Measurements from ENCODE around the gene NCAN.

Gene NCAN

DNA sequence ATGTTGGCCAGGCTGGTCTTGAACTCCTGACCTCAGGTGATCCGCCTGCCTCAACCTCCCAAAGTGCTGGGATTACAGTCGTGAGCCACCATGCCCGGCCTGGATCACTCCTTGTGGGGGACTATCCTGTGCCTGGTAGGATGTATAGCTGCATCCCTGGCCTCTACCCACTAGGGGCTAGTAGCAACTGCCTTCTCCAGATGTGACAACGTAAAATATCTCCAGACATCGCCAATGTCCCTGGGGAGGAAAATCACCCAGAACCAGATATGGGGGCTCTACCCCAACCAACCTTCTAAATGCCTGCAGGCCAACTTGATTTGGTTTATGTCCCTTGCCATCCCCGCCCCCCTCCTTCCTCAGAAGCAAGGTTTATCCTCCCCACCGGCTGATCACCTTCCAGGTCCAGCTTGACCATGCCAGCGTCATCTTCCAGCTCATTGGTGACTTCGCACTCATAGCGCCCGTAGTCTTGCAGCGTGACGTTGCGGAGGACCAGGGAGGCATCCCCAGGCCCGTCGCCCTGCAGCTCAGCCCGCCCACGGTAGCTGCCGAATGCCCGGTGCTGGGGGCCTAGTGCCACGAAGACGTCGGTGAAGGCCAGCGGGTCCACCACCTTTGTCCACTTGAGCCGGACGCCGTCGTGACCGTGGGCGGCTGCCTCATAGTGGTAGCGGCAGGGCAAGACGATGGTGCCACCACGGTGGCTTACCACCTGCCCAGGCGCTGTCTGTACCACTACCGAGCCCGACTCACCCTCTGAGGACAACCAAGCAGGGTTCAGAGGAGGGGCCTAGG lies 48.9 kb downstream of the NCAN start:
- TF ChIP-seq SPI1 (IDR thresholded peaks at IDR 0.05; ENCODE audit: borderline replicate concordance, low read depth) (no peak), GABPA (IDR thresholded peaks at IDR 0.05; ENCODE audit: low read depth) (no peak), POLR2AphosphoS5 (IDR thresholded peaks at IDR 0.05; ENCODE audit: low read depth) (no peak)
- TF ChIP-seq, protein P1, sequence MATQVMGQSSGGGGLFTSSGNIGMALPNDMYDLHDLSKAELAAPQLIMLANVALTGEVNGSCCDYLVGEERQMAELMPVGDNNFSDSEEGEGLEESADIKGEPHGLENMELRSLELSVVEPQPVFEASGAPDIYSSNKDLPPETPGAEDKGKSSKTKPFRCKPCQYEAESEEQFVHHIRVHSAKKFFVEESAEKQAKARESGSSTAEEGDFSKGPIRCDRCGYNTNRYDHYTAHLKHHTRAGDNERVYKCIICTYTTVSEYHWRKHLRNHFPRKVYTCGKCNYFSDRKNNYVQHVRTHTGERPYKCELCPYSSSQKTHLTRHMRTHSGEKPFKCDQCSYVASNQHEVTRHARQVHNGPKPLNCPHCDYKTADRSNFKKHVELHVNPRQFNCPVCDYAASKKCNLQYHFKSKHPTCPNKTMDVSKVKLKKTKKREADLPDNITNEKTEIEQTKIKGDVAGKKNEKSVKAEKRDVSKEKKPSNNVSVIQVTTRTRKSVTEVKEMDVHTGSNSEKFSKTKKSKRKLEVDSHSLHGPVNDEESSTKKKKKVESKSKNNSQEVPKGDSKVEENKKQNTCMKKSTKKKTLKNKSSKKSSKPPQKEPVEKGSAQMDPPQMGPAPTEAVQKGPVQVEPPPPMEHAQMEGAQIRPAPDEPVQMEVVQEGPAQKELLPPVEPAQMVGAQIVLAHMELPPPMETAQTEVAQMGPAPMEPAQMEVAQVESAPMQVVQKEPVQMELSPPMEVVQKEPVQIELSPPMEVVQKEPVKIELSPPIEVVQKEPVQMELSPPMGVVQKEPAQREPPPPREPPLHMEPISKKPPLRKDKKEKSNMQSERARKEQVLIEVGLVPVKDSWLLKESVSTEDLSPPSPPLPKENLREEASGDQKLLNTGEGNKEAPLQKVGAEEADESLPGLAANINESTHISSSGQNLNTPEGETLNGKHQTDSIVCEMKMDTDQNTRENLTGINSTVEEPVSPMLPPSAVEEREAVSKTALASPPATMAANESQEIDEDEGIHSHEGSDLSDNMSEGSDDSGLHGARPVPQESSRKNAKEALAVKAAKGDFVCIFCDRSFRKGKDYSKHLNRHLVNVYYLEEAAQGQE (IDR thresholded peaks at IDR 0.05; ENCODE audit: insufficient replicate concordance, low read depth): no peak
- TF ChIP-seq, protein P2, sequence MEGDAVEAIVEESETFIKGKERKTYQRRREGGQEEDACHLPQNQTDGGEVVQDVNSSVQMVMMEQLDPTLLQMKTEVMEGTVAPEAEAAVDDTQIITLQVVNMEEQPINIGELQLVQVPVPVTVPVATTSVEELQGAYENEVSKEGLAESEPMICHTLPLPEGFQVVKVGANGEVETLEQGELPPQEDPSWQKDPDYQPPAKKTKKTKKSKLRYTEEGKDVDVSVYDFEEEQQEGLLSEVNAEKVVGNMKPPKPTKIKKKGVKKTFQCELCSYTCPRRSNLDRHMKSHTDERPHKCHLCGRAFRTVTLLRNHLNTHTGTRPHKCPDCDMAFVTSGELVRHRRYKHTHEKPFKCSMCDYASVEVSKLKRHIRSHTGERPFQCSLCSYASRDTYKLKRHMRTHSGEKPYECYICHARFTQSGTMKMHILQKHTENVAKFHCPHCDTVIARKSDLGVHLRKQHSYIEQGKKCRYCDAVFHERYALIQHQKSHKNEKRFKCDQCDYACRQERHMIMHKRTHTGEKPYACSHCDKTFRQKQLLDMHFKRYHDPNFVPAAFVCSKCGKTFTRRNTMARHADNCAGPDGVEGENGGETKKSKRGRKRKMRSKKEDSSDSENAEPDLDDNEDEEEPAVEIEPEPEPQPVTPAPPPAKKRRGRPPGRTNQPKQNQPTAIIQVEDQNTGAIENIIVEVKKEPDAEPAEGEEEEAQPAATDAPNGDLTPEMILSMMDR (IDR thresholded peaks at IDR 0.05; ENCODE audit: insufficient read depth, low read length): no peak
- Histone ChIP-seq H3K4me3 (replicated peaks; ENCODE audit: insufficient read depth, low read length) (no peak overlapping the region), H3K27me3 (ENCODE audit: insufficient read depth, poor library complexity, severe bottlenecking) (peaks cover 18% of the 10 kb centered on the region), H3K27ac (replicated peaks) (no peak overlapping the region)
- no peak for DNase-seq (ENCODE audit: low read depth in 1 of 2, low spot score in 1 of 2)

DNA sequence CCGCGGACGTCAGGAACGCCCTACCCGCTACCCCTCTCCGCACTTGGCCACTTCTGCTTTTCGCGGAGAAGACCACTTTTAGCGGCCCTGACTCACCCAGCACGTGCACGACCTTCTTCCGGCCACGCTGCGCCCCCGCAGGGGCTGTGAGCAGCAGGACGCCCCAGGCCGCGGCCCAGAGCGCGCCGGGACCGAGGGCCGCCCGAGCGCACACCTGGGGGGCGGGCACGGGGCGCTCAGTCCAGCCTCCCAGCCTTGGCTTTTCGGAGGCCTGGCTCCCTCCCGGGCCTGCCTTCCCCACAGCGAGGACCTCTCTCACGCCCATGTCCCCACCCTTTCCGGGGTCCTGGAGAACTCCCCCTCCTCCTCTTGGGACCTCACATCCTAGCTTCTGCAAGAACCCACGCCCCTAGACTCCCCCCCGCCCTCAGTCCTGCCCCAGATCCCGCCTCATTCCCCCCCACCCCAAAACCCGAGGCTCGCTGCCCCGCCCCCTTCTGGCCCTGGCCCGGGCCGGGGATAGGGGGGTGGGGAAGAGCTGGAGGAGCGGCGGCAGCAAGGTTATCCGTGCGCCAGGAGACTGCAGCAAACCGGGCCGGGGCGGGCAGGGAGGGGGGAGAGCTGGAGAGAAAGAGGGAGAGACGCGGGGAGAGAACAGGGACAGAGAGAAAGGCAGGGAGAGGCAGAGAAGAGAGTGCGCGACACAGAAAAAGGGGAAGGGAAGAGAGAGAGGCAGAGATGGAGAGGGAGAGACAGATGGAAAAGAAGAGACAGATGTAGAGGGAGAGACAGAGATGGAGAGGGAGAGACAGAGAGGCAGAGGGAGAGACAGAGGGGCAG lies 49.8 kb downstream of the NCAN start:
- peak in 1 of 2 experiments; percentile 32 for DNase-seq (ENCODE audit: low read depth in 1 of 2, low spot score in 1 of 2)
- Histone ChIP-seq H3K4me3 (replicated peaks; ENCODE audit: insufficient read depth, low read length) (no peak overlapping the region), H3K27ac (replicated peaks) (no peak overlapping the region), H3K27me3 (ENCODE audit: insufficient read depth, poor library complexity, severe bottlenecking) (peaks cover 18% of the 10 kb centered on the region)
- TF ChIP-seq, protein P1 (IDR thresholded peaks at IDR 0.05; ENCODE audit: insufficient replicate concordance, low read depth): no peak
- TF ChIP-seq POLR2AphosphoS5 (IDR thresholded peaks at IDR 0.05; ENCODE audit: low read depth) (no peak), SPI1 (IDR thresholded peaks at IDR 0.05; ENCODE audit: borderline replicate concordance, low read depth) (peak; percentile 82), GABPA (IDR thresholded peaks at IDR 0.05; ENCODE audit: low read depth) (no peak)

DNA sequence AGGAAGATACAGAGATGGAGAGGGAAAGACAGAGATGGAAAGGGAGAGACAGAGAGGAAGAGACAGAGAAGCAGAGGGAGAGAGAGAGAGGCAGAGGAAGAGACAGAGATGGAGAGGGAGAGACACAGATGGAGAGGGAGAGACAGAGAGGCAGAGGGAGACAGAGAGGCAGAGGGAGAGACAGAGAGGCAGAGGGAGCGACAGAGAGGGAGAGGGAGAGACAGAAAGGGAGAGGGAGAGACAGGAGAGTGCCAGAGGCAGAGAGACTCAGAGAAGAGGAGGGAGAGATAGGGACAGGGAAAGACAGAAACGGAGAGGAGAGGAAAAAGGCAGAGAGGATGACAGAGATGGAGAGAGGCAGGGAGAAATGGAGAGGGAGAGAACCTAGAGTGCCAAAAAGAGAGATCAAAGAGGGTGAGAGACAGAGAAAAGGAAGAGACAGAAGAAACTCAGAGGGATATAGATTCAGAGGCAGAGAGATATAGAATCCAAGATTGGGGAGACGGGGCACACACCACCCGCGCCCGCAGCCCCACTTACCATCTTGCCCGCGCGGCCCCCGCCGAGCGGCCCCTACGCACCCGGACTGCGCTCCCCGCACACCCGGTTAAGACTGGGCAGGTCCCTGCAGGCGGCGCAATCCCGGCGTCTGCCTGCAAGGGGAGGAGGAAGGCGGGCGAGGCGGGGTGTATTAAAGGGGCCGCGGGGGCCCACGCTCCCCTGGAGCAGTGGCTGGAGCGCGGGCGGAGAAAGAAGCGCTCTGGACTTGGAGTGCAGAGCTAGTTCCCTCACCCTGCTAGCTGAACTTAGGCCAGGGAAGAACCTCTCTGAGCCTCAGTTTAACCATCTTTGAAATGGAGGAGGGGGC lies 50.7 kb downstream of the NCAN start:
- DNase-seq (ENCODE audit: low read depth in 1 of 2, low spot score in 1 of 2): no peak
- H3K27me3 ChIP-seq (ENCODE audit: insufficient read depth, poor library complexity, severe bottlenecking): peaks cover 18% of the 10 kb centered on the region
- H3K4me3 ChIP-seq (replicated peaks; ENCODE audit: insufficient read depth, low read length): no peak overlapping the region
- TF ChIP-seq, protein P2 (IDR thresholded peaks at IDR 0.05; ENCODE audit: insufficient read depth, low read length): no peak
- TF ChIP-seq GABPA (IDR thresholded peaks at IDR 0.05; ENCODE audit: low read depth) (no peak), POLR2AphosphoS5 (IDR thresholded peaks at IDR 0.05; ENCODE audit: low read depth) (no peak), SPI1 (IDR thresholded peaks at IDR 0.05; ENCODE audit: borderline replicate concordance, low read depth) (no peak)
- TF ChIP-seq, protein P1 (IDR thresholded peaks at IDR 0.05; ENCODE audit: insufficient replicate concordance, low read depth): no peak
- no peak overlapping the region for H3K27ac ChIP-seq (replicated peaks)

Measured in HL-60 (cell line).